Testis (tissue), 2 donors: ENCODE data around the gene OPALIN.

Experiments used
- CTCF ChIP-seq, 3 experiments: fragments of 450-650 bp in 2 of 3; fragments of 200-600 bp in 1 of 3; sonication (generic) in 1 of 3; IDR thresholded peaks; one replicate each; pipeline ENCODE4 v1.5.1; 2016 to 2019; ENCODE audit warnings: antibody characterized with exemption in 3 of 3, mild to moderate bottlenecking in 2 of 3, moderate library complexity in 1 of 3
- POLR2A ChIP-seq: fragments of 450-650 bp; IDR thresholded peaks from one replicate; pipeline ENCODE4 v1.6.1; 2017; ENCODE audit warnings: antibody characterized with exemption, mild to moderate bottlenecking, moderate library complexity

- TF ChIP-seq CTCF (IDR thresholded peaks at IDR 0.05) (no peak), POLR2A (no peak)
Measured at GRCh38 chr10:96305019-96305418, 53.8 kb downstream of the OPALIN start.
